ENCODE data around the gene NR2F2. TPM values are rescaled to one million over a fixed set of nuclear protein-coding genes. Genes with fewer than 3 reads are reported as not detected.
"Not testable (repeated sequence)": the region's sequence is repeated elsewhere in the genome, so short reads cannot be mapped to it uniquely, and the experiment has no call there.

The NR2F2 gene
- total RNA-seq, 1 experiment from 2014 or later: 72.1 TPM

DNA sequence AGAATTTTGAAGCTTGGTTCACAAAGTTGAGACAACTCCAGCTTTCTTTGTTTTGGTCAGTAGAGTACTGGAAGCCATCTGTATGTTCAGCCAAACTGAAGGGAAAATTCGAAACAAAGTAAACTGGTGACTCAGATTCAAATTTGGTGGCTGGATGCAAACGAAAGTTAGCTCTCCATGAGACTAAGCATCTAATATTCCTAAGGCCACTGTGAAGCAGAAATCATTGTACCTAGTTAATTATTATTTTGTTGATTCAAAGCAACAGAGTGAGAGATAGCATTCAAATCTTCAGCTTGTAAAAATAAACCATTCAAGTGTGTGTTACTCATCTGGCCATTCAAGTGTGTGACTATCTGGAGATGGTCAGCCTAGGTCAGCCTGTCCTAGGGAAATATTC is 42.1 kb downstream of the NR2F2 start:
- intact Hi-C loops (cut with micrococcal nuclease; ENCODE audit: unreplicated experiment): no loop called here
- no TSS peak for BruUV-seq (replicated peaks)
- no peak overlapping the region for H3K4me2 ChIP-seq
- no peaks in the 10 kb centered on the region for H3F3A ChIP-seq (ENCODE audit: insufficient read depth, low read depth)
- H3K9me2 ChIP-seq (ENCODE audit: insufficient read depth): no peaks in the 10 kb centered on the region; the same call in 1 of the 2 replicates
- TF ChIP-seq, protein P1, sequence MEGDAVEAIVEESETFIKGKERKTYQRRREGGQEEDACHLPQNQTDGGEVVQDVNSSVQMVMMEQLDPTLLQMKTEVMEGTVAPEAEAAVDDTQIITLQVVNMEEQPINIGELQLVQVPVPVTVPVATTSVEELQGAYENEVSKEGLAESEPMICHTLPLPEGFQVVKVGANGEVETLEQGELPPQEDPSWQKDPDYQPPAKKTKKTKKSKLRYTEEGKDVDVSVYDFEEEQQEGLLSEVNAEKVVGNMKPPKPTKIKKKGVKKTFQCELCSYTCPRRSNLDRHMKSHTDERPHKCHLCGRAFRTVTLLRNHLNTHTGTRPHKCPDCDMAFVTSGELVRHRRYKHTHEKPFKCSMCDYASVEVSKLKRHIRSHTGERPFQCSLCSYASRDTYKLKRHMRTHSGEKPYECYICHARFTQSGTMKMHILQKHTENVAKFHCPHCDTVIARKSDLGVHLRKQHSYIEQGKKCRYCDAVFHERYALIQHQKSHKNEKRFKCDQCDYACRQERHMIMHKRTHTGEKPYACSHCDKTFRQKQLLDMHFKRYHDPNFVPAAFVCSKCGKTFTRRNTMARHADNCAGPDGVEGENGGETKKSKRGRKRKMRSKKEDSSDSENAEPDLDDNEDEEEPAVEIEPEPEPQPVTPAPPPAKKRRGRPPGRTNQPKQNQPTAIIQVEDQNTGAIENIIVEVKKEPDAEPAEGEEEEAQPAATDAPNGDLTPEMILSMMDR (conservative IDR thresholded peaks at IDR 0.05): no peak
- TF ChIP-seq EZH2 (IDR thresholded peaks at IDR 0.05; ENCODE audit: low read depth): no peak
- no peaks in the 10 kb centered on the region for H3K9me3 ChIP-seq (ENCODE audit: insufficient read depth, low read depth)
- H3K36me3 ChIP-seq (ENCODE audit: low read depth): no peaks in the 10 kb centered on the region
- H3K79me2 ChIP-seq (ENCODE audit: low read depth): no peaks in the 10 kb centered on the region
- H3K27ac ChIP-seq: no peak overlapping the region
- H3K27me3 ChIP-seq (ENCODE audit: insufficient read depth, low read depth): no peaks in the 10 kb centered on the region
- H4K20me1 ChIP-seq (ENCODE audit: insufficient read depth): no peaks in the 10 kb centered on the region
- POLR2A ChIA-PET (ENCODE audit: unreplicated experiment): no interaction called here
- H3K4me3 ChIP-seq: no peak overlapping the region
- DNase-seq: no peak
- H3K4me1 ChIP-seq (replicated peaks; ENCODE audit: insufficient read depth): no peaks in the 10 kb centered on the region
- CTCF ChIA-PET: no interaction called here
- no peak overlapping the region for H2AFZ ChIP-seq

DNA sequence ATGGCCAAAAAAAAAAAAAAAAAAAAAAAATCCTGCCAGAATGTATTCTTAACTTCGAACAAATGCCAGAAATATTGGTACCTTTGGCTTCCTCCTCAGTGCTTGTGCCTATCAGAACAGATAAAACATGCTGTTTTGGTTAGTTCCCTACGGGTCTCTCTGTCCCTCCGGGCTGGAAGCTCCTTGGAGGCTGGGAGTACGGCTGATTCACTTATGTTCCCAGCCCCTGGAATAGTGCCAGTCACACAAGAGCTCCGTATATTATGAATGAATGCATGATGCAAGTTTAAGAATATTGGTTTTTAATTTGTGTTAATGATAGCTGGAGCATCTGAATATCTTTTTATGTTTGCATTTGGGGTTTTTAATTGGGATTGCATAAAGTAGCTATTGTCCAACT is 44.0 kb downstream of the NR2F2 start:
- Histone ChIP-seq H3K27ac (no peak overlapping the region), H3K79me2 (ENCODE audit: low read depth) (no peaks in the 10 kb centered on the region), H3K4me3 (no peak overlapping the region), H3K27me3 (ENCODE audit: insufficient read depth, low read depth) (no peaks in the 10 kb centered on the region), H3K4me1 (replicated peaks; ENCODE audit: insufficient read depth) (no peaks in the 10 kb centered on the region), H3F3A (ENCODE audit: insufficient read depth, low read depth) (no peaks in the 10 kb centered on the region), H3K9me2 (ENCODE audit: insufficient read depth) (no peaks in the 10 kb centered on the region; the same call in 1 of the 2 replicates), H3K36me3 (ENCODE audit: low read depth) (no peaks in the 10 kb centered on the region), H4K20me1 (ENCODE audit: insufficient read depth) (no peaks in the 10 kb centered on the region), H3K4me2 (no peak overlapping the region), H3K9me3 (ENCODE audit: insufficient read depth, low read depth) (no peaks in the 10 kb centered on the region), H2AFZ (no peak overlapping the region)
- no TSS peak for BruUV-seq (replicated peaks)
- DNase-seq: no peak
- intact Hi-C loops (cut with micrococcal nuclease; ENCODE audit: unreplicated experiment): no loop called here
- TF ChIP-seq EZH2 (IDR thresholded peaks at IDR 0.05; ENCODE audit: low read depth): no peak
- TF ChIP-seq, protein P1 (conservative IDR thresholded peaks at IDR 0.05): no peak
- POLR2A ChIA-PET (ENCODE audit: unreplicated experiment): no interaction called here
- CTCF ChIA-PET: interaction anchor here (0.7 kb wide), 2 partner anchors 21 to 207 kb away, joined by 16 to 19 read pairs; no protein-coding TSS in a partner anchor

DNA sequence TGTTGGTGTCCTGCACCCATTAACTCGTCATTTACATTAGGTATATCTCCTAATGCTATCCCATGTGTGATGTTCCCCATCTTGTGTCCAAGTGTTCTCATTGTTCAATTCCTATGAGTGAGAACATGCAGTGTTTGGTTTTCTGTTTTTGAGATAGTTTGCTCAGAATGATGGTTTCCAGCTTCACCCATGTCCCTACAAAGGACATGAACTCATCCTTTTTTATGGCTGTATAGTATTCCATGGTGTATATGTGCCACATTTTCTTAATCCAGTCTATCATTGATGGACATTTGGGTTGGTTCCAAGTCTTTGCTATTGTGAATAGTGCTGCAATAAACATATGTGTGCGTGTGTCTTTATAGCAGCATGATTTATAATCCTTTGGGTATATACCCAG is 49.1 kb downstream of the NR2F2 start:
- H2AFZ ChIP-seq; H3K9me2 ChIP-seq (ENCODE audit: insufficient read depth); H3K4me2 ChIP-seq; intact Hi-C loops (cut with micrococcal nuclease; ENCODE audit: unreplicated experiment); DNase-seq; H3F3A ChIP-seq (ENCODE audit: insufficient read depth, low read depth); H3K79me2 ChIP-seq (ENCODE audit: low read depth); H3K27me3 ChIP-seq (ENCODE audit: insufficient read depth, low read depth); H3K4me1 ChIP-seq (replicated peaks; ENCODE audit: insufficient read depth); H3K9me3 ChIP-seq (ENCODE audit: insufficient read depth, low read depth); CTCF ChIA-PET; H3K27ac ChIP-seq; H3K4me3 ChIP-seq; H4K20me1 ChIP-seq (ENCODE audit: insufficient read depth); POLR2A ChIA-PET (ENCODE audit: unreplicated experiment); BruUV-seq (replicated peaks); H3K36me3 ChIP-seq (ENCODE audit: low read depth): not testable (repeated sequence)

DNA sequence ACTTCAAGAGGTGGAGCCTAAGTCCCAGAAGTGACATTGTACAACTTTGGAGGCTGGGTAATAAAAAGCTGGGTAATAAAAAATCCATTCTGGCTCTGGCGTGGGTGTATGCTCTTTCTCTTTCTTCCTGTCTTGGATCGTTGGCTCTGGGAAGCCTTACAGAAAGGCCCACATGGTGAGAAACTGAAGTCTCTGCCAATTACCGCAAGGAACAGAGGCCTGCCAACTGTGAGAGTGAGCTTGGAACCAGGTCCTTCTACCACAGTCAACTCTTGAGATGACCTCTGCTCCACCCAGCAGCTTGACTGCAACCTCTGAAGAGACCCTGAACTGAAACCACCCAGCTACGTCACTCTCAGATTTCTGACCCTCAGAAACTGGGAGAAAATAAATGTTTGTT is 51.0 kb downstream of the NR2F2 start:
- CTCF ChIA-PET: no interaction called here
- no peaks in the 10 kb centered on the region for H3K27me3 ChIP-seq (ENCODE audit: insufficient read depth, low read depth)
- no peak overlapping the region for H3K4me3 ChIP-seq
- BruUV-seq (replicated peaks): no TSS peak
- no peaks in the 10 kb centered on the region for H3K4me1 ChIP-seq (replicated peaks; ENCODE audit: insufficient read depth)
- no peak for DNase-seq
- no peaks in the 10 kb centered on the region for H3K79me2 ChIP-seq (ENCODE audit: low read depth)
- H3K4me2 ChIP-seq: no peak overlapping the region
- TF ChIP-seq, protein P1 (conservative IDR thresholded peaks at IDR 0.05): no peak
- TF ChIP-seq EZH2 (IDR thresholded peaks at IDR 0.05; ENCODE audit: low read depth): no peak
- intact Hi-C loops (cut with micrococcal nuclease; ENCODE audit: unreplicated experiment): no loop called here
- POLR2A ChIA-PET (ENCODE audit: unreplicated experiment): no interaction called here
- no peaks in the 10 kb centered on the region for H3F3A ChIP-seq (ENCODE audit: insufficient read depth, low read depth)
- H2AFZ ChIP-seq: no peak overlapping the region
- H3K9me2 ChIP-seq (ENCODE audit: insufficient read depth): no peaks in the 10 kb centered on the region; the same call in 1 of the 2 replicates
- no peaks in the 10 kb centered on the region for H3K9me3 ChIP-seq (ENCODE audit: insufficient read depth, low read depth)
- no peaks in the 10 kb centered on the region for H4K20me1 ChIP-seq (ENCODE audit: insufficient read depth)
- H3K36me3 ChIP-seq (ENCODE audit: low read depth): no peaks in the 10 kb centered on the region
- H3K27ac ChIP-seq: no peak overlapping the region
